Neural progenitor cell (in vitro differentiated cells): ENCODE measurements around the gene KAZN.

Experiments used
- EZH2 ChIP-seq: fragments of 200-600 bp; sonication (generic); IDR thresholded peaks from 2 replicates; pipeline ENCODE4 v1.6.1; 2017; ENCODE audit warnings: antibody characterized with exemption, mild to moderate bottlenecking, moderate library complexity
- EZH2phosphoT487 ChIP-seq: fragments of 200-600 bp; sonication (generic); IDR thresholded peaks from 2 replicates; pipeline ENCODE4 v1.6.1; 2017; ENCODE audit warnings: antibody characterized with exemption
- TF ChIP-seq, protein P1 (sequence below): fragments of 200-600 bp; sonication (generic); IDR thresholded peaks from 2 replicates; pipeline ENCODE4 v1.5.1; 2017; ENCODE audit warnings: antibody characterized with exemption, mild to moderate bottlenecking

DNA sequence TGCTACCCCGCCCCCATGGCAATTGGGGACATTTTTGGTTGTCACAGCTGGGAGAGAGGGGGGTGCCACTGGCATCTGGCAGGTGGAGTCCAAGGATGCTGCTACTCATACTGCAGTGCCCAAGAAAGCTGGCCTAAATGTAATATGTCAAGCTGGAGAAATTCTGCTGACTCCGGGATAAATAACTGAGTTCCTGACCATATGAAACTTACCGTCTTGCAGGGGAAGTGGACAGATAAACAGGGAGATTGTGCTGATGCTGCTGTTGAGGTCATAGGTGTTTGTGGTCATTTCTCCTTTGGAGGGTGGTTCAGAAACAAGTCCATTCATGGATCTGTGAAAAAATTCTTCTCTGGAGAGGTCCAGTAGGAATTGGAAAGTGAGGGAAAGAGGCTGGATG, 54.4 kb downstream of the KAZN start:
- no peak for TF ChIP-seq EZH2
- TF ChIP-seq, protein P1, sequence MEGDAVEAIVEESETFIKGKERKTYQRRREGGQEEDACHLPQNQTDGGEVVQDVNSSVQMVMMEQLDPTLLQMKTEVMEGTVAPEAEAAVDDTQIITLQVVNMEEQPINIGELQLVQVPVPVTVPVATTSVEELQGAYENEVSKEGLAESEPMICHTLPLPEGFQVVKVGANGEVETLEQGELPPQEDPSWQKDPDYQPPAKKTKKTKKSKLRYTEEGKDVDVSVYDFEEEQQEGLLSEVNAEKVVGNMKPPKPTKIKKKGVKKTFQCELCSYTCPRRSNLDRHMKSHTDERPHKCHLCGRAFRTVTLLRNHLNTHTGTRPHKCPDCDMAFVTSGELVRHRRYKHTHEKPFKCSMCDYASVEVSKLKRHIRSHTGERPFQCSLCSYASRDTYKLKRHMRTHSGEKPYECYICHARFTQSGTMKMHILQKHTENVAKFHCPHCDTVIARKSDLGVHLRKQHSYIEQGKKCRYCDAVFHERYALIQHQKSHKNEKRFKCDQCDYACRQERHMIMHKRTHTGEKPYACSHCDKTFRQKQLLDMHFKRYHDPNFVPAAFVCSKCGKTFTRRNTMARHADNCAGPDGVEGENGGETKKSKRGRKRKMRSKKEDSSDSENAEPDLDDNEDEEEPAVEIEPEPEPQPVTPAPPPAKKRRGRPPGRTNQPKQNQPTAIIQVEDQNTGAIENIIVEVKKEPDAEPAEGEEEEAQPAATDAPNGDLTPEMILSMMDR, result no peak
- no peak for TF ChIP-seq EZH2phosphoT487
